ENCODE data around the gene MTMR12.

Gene MTMR12

DNA sequence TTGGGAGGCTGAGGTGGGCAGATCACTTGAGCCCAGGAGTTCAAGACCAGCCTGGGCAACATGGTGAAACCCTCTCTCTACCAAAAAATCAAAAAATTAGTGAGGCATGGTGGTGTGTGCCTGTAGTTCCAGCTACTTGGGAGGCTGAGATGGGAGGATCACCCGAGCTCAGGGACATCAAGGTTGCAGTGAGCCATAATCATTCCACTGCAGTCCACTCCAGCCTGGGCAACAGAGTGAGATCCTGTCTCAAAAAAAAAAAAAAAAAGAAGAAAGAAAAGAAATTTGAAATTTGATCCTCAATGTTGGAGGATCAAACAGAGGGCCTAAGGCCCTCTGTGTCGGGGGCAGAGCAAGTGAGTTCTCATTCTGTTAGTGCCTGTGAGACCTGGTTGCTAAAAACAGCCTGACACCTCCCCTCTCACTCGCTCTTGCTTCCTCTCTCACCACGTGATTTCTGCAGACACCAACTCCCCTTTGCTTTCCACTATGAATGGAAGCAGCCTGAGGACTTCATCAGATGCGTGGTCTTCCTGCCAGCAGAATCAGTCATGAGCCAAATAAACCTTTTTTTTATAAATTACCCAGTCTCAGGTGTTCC lies 130.2 kb downstream of the MTMR12 start:
- FAIRE-seq = no peak
- no peak for DNase-seq (ENCODE audit: insufficient read length, low spot score)
- TF ChIP-seq, protein P1, sequence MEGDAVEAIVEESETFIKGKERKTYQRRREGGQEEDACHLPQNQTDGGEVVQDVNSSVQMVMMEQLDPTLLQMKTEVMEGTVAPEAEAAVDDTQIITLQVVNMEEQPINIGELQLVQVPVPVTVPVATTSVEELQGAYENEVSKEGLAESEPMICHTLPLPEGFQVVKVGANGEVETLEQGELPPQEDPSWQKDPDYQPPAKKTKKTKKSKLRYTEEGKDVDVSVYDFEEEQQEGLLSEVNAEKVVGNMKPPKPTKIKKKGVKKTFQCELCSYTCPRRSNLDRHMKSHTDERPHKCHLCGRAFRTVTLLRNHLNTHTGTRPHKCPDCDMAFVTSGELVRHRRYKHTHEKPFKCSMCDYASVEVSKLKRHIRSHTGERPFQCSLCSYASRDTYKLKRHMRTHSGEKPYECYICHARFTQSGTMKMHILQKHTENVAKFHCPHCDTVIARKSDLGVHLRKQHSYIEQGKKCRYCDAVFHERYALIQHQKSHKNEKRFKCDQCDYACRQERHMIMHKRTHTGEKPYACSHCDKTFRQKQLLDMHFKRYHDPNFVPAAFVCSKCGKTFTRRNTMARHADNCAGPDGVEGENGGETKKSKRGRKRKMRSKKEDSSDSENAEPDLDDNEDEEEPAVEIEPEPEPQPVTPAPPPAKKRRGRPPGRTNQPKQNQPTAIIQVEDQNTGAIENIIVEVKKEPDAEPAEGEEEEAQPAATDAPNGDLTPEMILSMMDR (IDR thresholded peaks at IDR 0.05; ENCODE audit: insufficient read depth, missing control alignments) = no peak

Data from D721Med (cell line).